ENCODE results near the gene RIMS4.
A peak's percentile ranks its signal among the peaks of the same experiment; 100 is the strongest.

Gene RIMS4

DNA sequence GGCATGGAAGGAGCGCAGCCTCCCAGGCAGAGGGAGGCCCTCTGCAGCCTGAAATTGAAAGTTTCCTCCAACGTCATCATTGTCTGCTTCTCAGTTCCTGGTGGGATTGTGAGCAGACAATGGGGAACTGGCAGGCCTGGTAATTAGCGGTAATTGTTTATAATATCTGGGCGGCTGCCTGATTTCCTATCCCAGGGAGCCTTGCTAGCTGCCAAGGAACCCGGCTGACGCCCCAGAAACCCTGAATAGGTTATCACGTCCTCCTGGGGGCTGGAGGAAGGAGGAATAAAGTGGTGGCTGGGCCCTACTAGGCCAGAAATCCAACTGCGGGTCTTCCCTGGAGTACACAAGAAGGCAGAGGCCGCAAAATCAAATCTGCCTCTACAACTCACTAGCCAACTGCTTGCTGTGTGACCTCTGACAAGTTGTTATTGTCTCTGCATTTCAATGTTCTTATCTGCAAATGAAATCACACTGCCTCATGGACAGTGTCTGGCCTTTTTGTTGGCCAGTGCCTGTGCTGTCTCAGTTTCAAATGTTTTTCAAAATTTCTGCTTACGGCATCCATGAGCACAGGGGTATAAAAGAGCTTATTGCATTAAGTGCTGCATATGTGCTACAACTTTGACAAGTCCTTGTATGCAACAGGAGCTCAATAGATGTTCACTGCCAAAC, 47.7 kb downstream of the RIMS4 start:
- no peak for DNase-seq (ENCODE audit: low read depth)

GRCh38 chr20:44761423-44761822, 48.9 kb downstream of the RIMS4 start:
- no peak for DNase-seq (ENCODE audit: low read depth)

- DNase-seq (ENCODE audit: low read depth) = no peak
Observed at GRCh38 chr20:44759595-44759994, 50.8 kb downstream of the RIMS4 start.

DNA sequence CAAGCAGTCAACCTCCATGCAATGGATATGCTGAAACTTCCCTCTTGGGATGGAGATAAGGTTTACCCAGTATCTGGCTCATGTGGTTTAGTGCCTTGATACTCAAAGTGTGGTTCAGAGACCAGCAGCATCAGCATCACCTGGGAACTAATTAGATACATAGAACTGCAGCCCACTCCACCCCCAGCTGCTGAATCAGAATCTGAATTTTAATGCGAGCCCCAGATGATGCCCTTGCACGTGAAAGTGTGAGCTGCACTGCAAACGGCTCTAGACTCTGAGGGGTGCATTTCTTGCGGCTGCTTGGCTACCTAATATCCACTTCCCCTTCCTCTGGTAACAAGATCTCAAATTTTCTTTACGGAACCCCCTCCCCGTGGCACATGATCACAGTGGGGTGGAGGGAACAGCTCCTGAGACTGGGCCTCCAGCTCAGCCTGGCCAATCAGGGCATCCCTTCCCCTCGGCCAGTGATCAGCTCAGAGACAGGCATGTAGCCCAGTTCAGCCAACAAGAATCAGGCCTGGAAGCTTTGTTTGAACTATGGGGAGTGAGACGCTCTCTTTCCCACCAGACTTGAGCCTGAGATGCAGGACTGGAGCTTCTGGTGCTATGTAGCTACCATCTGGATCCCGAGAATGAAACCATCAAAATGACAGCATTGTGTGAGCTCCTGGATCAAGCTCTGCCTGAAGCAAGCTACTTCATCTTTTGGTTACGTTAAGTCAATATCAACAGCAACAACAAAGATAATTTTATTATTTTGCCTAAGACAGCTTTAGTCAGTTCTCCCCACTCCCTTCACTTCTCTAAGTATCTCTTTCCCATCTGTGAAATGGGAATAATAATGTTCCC, 51.9 kb downstream of the RIMS4 start:
- DNase-seq (ENCODE audit: low read depth) = no peak

- no peak for DNase-seq (ENCODE audit: low read depth)
Observed at GRCh38 chr20:44756956-44757355, 53.4 kb downstream of the RIMS4 start.

DNA sequence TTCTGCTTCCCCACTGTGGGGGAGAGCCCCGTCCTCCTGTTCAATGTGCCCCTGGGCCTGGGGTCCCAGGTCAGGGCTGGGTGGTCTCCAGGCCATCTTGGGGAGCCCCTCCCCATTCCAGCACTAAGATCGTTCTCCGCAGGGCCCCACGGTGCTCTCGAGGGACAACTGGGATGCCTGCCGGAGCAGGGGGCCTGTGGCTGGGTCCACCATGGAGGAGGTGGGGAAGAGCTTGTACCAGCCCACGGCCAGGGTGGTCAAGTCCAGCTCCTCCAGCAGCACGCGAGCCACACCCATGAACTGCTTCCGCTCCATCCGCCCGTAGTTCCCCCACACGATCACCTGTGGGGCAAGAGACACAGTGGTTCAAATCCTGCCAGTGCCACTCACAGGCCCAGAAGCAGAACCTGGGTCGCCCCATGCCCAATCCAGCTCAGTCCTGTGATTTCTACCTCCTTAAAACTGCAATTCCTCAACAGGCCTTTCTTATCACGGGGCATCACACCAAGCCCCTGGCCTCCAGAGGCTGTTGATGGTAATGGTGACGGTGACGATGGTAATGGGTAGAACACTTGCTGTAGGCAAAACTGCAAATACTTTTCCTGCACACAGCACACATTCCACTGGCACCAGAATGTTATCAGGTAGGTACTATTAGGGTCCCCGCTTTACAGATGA, 54.2 kb downstream of the RIMS4 start:
- DNase-seq (ENCODE audit: low read depth) = no peak

DNA sequence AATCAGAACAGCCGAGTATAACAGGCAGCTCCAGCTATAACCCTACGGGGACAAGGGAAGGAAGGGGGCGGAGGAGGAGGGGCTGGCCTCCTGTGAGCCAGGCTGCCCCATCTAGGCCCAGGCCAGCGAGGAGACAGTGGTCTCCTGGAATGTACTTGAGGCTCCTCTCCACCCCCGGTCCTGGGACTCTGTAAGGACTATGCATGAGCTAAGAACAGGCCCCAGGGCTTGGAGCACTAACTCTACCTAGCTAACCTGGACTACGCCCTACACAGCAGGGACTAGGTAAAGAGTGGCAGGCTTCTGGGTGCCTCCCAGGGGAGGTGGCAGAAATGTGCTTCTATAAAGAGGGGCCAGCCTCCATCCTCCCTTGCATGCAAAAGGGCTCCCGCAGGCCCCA, 55.8 kb downstream of the RIMS4 start:
- no peak for DNase-seq (ENCODE audit: low read depth)

- DNase-seq (ENCODE audit: low read depth) = no peak
Observed at GRCh38 chr20:44752099-44752931, 58.0 kb downstream of the RIMS4 start.

- no peak for DNase-seq (ENCODE audit: low read depth)
Observed at GRCh38 chr20:44750081-44750805, 60.1 kb downstream of the RIMS4 start.

GRCh38 chr20:44748005-44748370, 62.4 kb downstream of the RIMS4 start:
- no peak for DNase-seq (ENCODE audit: low read depth)

- DNase-seq (ENCODE audit: low read depth) = peak; percentile 28
Observed at GRCh38 chr20:44747166-44748004, 63.0 kb downstream of the RIMS4 start.

- DNase-seq (ENCODE audit: low read depth) = no peak
Observed at GRCh38 chr20:44746367-44747165, 63.8 kb downstream of the RIMS4 start.

GRCh38 chr20:44745598-44746366, 64.6 kb downstream of the RIMS4 start, which contains the start of gene KCNK15:
TSS of gene KCNK15 (plus strand) at chr20:44745865. CDS start at chr20:44745911, 46 bp downstream.
- no peak for DNase-seq (ENCODE audit: low read depth)

- no peak for DNase-seq (ENCODE audit: low read depth)
Observed at GRCh38 chr20:44745122-44745597, 65.2 kb downstream of the RIMS4 start.

- DNase-seq (ENCODE audit: low read depth) = no peak
Observed at GRCh38 chr20:44743916-44744655, 66.3 kb downstream of the RIMS4 start.

DNA sequence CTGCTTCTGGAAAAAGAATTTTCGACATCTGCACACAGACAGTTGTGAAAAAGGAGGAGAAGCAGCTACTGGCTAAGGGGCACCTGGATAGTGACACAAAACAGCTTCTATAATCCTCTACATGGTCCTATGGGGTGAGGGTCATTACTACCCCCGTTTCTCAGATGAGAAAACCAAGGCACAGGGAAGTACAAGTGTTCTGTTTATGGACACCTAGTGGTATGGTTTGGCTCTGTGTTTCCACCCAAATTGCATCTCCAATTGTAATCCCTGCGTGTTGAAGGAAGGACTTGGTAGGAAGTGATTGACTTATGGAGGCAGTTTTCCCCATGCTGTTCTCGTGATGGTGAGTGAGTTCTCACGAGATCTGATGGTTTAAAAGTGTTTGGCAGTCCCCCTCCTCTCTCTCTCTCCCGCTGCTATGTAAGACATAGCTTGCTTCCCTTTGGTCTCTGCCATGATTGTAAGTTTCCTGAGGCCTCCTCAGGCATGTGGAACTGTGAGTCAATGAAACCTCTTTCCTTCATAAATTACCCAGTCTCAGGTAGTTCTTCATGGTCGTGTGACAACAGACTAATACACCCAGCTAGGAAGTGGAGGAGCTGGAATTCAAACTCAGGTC, 67.2 kb downstream of the RIMS4 start:
- no peak for DNase-seq (ENCODE audit: low read depth)

- no peak for DNase-seq (ENCODE audit: low read depth)
Observed at GRCh38 chr20:44742304-44743079, 67.9 kb downstream of the RIMS4 start.

Measured in stimulated activated CD8-positive, alpha-beta memory T cell treated with anti-CD3 and anti-CD28 coated beads, Interleukin-15, amount 100 ng/mL, for 24 hours (primary cell).